ENCODE measurements around the gene ZNF367.

DNA sequence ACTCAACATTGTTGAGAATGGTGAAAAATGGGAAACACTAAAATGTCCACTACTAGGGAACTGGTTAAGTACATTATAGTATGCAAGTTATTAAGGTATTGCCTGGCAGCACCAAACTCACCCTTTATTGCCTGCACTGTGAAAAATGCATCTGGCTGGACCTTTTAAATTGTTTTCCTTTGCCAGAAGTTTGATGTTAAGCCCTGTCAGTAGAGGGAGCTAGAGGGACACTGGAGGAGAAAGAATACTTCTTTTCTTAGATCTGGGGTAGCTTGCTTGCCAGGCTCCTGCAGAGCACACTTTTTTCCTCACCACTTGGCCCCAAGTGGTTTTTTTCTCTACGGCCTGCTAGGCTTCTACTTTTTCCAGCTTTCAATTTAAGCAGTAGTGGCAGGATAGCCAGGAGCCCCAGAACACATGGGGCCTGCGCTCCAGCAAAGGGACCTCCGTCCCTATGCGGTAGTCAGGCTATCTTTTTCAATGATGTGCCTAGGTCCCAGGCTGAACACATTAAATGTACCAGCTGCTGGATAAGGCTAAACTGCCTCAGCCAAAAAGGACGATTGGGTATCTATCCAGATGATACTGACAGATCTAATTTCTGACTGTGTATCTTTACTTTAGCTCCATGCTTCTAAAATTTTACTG lies 23.8 kb upstream of the ZNF367 start:
- TF ChIP-seq, protein P1, sequence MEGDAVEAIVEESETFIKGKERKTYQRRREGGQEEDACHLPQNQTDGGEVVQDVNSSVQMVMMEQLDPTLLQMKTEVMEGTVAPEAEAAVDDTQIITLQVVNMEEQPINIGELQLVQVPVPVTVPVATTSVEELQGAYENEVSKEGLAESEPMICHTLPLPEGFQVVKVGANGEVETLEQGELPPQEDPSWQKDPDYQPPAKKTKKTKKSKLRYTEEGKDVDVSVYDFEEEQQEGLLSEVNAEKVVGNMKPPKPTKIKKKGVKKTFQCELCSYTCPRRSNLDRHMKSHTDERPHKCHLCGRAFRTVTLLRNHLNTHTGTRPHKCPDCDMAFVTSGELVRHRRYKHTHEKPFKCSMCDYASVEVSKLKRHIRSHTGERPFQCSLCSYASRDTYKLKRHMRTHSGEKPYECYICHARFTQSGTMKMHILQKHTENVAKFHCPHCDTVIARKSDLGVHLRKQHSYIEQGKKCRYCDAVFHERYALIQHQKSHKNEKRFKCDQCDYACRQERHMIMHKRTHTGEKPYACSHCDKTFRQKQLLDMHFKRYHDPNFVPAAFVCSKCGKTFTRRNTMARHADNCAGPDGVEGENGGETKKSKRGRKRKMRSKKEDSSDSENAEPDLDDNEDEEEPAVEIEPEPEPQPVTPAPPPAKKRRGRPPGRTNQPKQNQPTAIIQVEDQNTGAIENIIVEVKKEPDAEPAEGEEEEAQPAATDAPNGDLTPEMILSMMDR (IDR thresholded peaks at IDR 0.05; ENCODE audit: poor library complexity): peak; percentile 33
- no peak for TF ChIP-seq EZH2phosphoT487 (IDR thresholded peaks at IDR 0.05; ENCODE audit: low read depth, severe bottlenecking, unreplicated experiment)

All from hepatocyte (in vitro differentiated cells).